COLO668 (cell line): Measurements from ENCODE around the gene TSHZ2.
"Not testable (repeated sequence)": the region's sequence is repeated elsewhere in the genome, so short reads cannot be mapped to it uniquely, and the experiment has no call there.

Experiments used
- DNase-seq: peaks from one replicate; lab custom pipeline; 2025; ENCODE audit not compliant: unreplicated experiment; lab: John Stamatoyannopoulos, UW

Gene TSHZ2

GRCh38 chr20:53299831-53300230 is 327.7 kb downstream of the TSHZ2 start:
- no peak for DNase-seq

GRCh38 chr20:53301869-53302268 is 329.7 kb downstream of the TSHZ2 start:
- DNase-seq: no peak

GRCh38 chr20:53302695-53303412 is 330.7 kb downstream of the TSHZ2 start:
- no peak for DNase-seq

GRCh38 chr20:53303413-53303760 is 331.2 kb downstream of the TSHZ2 start:
- DNase-seq: no peak

- DNase-seq: no peak
Measured at GRCh38 chr20:53304146-53304545, 332.0 kb downstream of the TSHZ2 start.

GRCh38 chr20:53306192-53306805 is 334.1 kb downstream of the TSHZ2 start:
- no peak for DNase-seq

- DNase-seq: no peak
Measured at GRCh38 chr20:53307964-53308597, 335.9 kb downstream of the TSHZ2 start.

GRCh38 chr20:53309515-53309914 is 337.4 kb downstream of the TSHZ2 start:
- DNase-seq: no peak

- no peak for DNase-seq
Measured at GRCh38 chr20:53312957-53313356, 340.8 kb downstream of the TSHZ2 start.

GRCh38 chr20:53316206-53316937 is 344.2 kb downstream of the TSHZ2 start:
- no peak for DNase-seq

- DNase-seq: no peak
Measured at GRCh38 chr20:53319200-53319599, 347.0 kb downstream of the TSHZ2 start.

GRCh38 chr20:53319716-53320115 is 347.6 kb downstream of the TSHZ2 start:
- DNase-seq: no peak

- DNase-seq: no peak
Measured at GRCh38 chr20:53320701-53321100, 348.5 kb downstream of the TSHZ2 start.

GRCh38 chr20:53321596-53321995 is 349.4 kb downstream of the TSHZ2 start:
- DNase-seq: no peak

GRCh38 chr20:53322651-53323050 is 350.5 kb downstream of the TSHZ2 start:
- no peak for DNase-seq

GRCh38 chr20:53323460-53323859 is 351.3 kb downstream of the TSHZ2 start:
- DNase-seq: not testable (repeated sequence)

GRCh38 chr20:53324816-53325215 is 352.7 kb downstream of the TSHZ2 start:
- no peak for DNase-seq

- DNase-seq: no peak
Measured at GRCh38 chr20:53328961-53329360, 356.8 kb downstream of the TSHZ2 start.

GRCh38 chr20:53329781-53330180 is 357.6 kb downstream of the TSHZ2 start:
- no peak for DNase-seq

- DNase-seq: no peak
Measured at GRCh38 chr20:53330601-53331140, 358.5 kb downstream of the TSHZ2 start.

GRCh38 chr20:53331151-53331973 is 359.2 kb downstream of the TSHZ2 start:
- DNase-seq: no peak
